Astrocyte (in vitro differentiated cells and primary cell): ENCODE results near the gene GIT1.

Experiments
- CTCF ChIP-seq: IDR thresholded peaks from 2 replicates; pipeline ENCODE4 v1.5.1; 2011; ENCODE audit warnings: low read depth, mild to moderate bottlenecking, inconsistent platforms, low read length, moderate library complexity; ENCODE audit not compliant: insufficient read depth
- EZH2 ChIP-seq: IDR thresholded peaks from 2 replicates; pipeline ENCODE4 v1.6.1; 2012; ENCODE audit warnings: mild to moderate bottlenecking, low read length, inconsistent platforms; ENCODE audit not compliant: insufficient read depth

- TF ChIP-seq CTCF = no peak
- TF ChIP-seq EZH2 = no peak
Observed at GRCh38 chr17:29622337-29623282, 33.2 kb upstream of the GIT1 start, which contains the start of gene CORO6.
